Measurements from ENCODE around the gene CDC42EP1.
"Not testable (repeated sequence)": the region's sequence is repeated elsewhere in the genome, so short reads cannot be mapped to it uniquely, and the experiment has no call there.

Gene CDC42EP1

DNA sequence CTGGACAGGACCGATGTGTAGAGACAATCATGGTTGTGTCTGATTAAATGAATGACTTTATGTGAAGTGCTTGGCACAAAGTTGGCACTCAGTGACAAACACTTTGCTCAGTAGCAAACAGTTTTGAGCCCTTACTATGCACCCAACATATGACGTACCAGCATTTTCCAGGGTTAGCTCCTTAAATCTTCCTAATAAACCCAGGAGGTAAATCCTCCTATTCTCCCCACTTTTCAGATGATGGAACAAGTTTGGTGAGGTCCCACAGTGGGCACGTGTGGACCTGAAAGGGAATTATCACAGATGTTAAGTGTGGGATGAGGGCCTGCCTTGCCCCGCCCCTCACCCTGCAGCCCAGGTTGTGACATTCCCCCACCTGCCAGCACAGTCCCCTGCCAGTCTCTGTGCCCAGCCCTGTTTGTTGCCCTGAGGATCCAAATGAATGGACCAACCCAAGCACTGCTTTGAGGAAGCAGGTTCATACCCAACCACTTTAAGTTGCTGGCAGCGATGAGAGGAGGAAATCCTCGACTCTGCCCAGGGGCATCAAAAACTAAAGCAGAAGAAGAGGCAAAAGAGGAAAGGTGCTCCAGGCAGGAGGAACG is 34.4 kb upstream of the CDC42EP1 start:
- no peak for DNase-seq
- no peak for TF ChIP-seq POLR2A (IDR thresholded peaks at IDR 0.05; ENCODE audit: low read length)
- TF ChIP-seq GATA1 (IDR thresholded peaks at IDR 0.05; ENCODE audit: low read depth, low read length) = no peak

GRCh38 chr22:37526376-37526775 is 33.9 kb upstream of the CDC42EP1 start:
- DNase-seq = no peak
- TF ChIP-seq GATA1 (IDR thresholded peaks at IDR 0.05; ENCODE audit: low read depth, low read length) = no peak
- no peak for TF ChIP-seq POLR2A (IDR thresholded peaks at IDR 0.05; ENCODE audit: low read length)

DNA sequence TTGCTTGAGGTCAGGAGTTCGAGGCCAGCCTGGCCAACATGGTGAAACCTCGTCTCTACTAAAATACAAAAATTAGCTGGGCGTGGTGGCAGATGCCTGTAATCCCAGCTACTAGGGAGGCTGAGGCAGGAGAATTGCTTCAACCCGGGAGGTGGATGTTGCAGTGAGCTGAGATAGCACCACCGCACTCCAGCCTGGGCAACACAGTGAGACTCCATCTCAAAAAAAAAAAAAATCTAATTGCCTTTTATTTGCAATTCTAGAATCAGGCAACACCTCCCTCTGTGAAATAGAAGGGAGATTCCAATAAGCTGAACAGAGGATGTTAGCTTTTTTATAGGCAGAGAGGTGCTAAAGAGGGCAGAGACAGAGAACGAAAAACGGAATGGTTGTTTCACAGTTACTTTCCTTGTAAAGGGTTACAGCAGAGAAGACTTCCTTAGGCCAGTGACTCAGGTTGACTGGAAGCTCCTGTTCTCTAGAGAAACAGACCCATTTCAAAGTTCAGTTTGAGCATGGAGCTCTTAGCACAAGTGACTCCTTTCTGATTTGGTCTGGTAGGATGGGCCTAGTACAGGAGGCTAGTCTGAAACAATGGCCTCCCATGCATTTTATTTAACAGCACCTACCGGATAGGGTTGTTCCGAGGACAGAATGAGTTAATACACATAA is 33.1 kb upstream of the CDC42EP1 start:
- DNase-seq = not testable (repeated sequence)

DNA sequence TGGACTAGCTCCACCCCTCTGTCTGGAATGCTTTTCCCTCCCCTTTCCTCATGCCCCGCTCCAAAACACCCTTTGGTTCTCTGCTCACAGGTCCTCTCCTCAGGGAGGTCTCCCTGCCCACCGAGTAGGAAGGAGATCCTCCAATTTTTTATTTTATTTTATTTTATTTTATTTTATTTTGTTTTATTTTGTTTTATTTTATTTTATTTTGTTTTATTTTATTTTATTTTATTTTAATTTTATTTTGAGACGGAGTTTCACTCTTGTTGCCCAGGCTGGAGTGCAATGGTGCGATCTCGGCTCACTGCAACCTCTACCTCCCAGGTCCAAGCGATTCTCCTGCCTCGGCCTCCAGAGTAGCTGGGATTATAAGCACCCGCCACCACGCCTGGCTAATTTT is 32.3 kb upstream of the CDC42EP1 start:
- not testable (repeated sequence) for DNase-seq

DNA sequence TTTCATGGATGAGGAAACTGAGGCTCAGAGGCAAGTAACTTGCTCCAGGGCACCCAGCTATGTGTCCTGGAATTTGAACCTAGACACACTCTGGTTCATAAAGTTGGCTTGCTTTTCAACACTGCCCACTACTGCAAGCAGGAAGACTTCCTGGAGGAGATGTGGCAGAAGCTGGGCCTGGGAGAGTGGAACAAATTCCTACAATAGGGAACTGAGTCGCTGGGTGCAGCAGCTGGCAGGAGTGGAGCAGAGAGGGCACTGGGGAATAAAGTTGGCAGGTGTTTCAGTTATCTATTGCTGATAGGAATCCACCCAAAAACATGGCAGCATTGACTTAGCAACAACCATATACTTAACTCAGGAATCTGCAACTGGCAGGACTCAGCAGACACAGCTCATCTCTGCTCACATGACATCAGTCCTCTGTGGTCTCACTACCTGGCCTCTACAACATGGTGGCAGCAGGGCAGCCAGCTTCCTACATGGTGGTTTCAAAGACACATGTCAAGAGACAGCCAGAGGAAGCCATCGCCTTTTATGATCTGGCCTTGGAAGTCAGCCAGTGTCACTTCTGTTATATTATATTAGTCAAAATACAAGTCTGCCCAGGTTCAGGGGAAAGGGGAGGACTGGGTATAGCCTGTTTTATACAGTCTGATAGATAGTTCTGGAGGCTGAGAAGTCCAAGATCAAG is 30.5 kb upstream of the CDC42EP1 start:
- no peak for DNase-seq
- no peak for TF ChIP-seq POLR2A (IDR thresholded peaks at IDR 0.05; ENCODE audit: low read length)
- TF ChIP-seq GATA1 (IDR thresholded peaks at IDR 0.05; ENCODE audit: low read depth, low read length) = no peak

GRCh38 chr22:37533995-37534394 is 26.3 kb upstream of the CDC42EP1 start:
- TF ChIP-seq POLR2A (IDR thresholded peaks at IDR 0.05; ENCODE audit: low read length) = no peak
- no peak for TF ChIP-seq GATA1 (IDR thresholded peaks at IDR 0.05; ENCODE audit: low read depth, low read length)
- no peak for DNase-seq

DNA sequence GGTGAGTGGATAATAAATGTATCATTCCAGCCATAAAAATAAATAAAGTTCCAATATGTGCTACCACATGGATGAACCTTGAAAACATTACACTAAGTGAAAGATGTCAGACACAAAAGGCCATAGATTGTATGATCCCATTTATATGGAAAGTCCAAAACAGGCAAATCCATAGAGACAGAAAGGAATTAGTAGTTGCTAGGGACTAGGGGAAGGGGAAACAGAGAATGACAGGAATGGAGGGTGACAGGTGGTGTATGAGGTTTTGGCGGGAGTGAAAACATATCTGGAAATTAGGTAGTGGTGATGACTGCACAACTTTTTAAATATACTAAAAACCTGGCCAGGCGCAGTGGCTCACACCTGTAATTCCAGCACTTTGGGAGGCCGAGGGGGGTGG is 25.8 kb upstream of the CDC42EP1 start:
- TF ChIP-seq POLR2A (IDR thresholded peaks at IDR 0.05; ENCODE audit: low read length) = no peak
- no peak for TF ChIP-seq GATA1 (IDR thresholded peaks at IDR 0.05; ENCODE audit: low read depth, low read length)
- no peak for DNase-seq

DNA sequence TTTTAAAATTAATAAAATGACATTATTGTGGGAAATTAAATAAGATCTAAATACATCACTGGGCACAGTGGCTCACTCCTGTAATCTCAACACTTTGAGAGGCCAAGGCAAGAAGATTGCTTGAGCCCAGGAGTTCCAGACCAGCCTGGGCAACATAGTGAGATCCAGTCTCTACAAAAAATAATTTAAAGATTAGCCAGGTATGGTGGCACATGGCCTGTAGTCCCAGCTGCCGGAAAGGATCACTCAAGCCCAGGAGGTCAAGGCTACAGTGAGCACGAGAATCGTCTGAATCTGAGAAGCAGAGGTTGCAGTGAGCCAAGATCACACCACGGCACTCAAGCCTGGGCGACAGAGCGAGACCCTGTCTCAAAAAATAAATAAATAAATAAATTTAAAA is 25.1 kb upstream of the CDC42EP1 start:
- TF ChIP-seq POLR2A (IDR thresholded peaks at IDR 0.05; ENCODE audit: low read length) = no peak
- TF ChIP-seq GATA1 (IDR thresholded peaks at IDR 0.05; ENCODE audit: low read depth, low read length) = no peak
- no peak for DNase-seq

DNA sequence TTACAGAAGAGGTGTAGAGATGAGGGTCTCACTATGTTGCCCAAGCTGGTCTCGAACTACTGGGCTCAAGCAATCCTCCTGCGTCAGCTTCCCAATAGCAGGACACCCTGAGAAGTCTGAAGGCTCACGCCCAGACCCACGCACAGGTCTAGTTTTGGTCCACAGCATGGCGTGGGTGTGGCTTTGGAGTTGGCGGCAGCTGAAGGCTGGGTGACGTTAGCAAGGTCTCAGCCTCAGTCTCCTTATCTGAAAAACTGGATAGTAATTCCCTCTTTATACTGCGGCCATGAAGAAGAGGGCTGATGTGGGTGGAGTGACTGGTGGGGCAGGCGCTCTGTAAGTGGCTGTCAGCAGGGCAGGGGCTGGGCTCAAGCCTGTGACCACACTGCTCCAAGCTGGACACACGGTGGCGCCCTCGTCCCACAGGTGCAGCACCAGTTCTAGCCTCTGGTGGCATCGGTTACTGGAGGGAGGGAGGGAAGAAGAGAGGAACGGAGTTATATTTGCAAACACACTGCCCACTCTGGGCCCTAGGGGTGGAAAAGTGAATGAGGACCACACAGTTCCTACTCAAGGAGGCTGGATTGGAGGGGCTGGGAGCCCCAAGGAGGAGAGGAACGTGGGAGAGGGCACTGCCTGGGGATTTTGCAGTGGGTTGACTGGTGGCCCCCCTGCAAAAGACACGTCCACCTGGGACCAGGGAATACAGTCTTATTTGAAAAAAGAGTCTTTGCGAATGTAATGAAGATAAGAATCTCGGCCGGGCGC is 21.5 kb upstream of the CDC42EP1 start:
- DNase-seq = peak; percentile 87 to 92
- TF ChIP-seq POLR2A (IDR thresholded peaks at IDR 0.05; ENCODE audit: low read length) = no peak
- no peak for TF ChIP-seq GATA1 (IDR thresholded peaks at IDR 0.05; ENCODE audit: low read depth, low read length)

DNA sequence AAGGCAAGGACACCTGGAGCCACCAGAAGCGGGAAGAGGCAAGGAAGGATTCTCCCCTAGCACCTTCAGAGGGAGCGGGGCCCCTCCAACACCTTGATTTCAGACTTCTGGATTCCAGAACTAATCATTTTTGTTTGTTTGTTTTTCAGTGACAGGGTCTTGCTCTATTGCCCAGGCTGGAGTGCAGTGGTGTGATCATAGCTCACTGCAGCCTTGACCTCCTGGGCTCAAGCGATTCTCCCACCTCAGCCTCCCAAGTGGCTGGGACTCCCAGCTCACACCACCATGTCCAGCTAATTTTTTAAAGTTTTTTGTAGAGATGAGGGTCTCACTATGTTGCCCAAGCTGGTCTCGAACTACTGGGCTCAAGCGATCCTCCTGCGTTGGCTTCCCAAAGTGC is 20.5 kb upstream of the CDC42EP1 start:
- DNase-seq = not testable (repeated sequence)

- not testable (repeated sequence) for DNase-seq
Measured at GRCh38 chr22:37542416-37542815, 17.9 kb upstream of the CDC42EP1 start.

DNA sequence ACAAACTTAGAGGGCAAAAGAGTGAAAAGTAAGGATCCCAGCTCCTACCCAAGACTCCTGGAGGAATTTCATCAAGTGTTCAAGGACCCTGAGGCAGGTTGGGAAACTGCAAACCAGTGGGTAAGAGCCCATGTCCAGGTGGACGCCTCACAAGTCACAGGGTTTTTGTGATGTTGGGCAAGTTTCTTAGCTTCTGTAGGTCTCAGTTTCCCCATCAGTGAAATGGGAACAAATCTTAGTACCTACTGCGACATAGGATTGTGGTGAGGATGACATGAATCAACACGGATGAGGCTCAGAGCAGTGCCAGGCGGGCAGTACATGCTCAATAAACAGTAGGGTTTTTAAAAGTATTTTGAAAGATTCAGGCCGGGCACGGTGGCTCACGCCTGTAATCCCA is 17.3 kb upstream of the CDC42EP1 start:
- DNase-seq = no peak
- TF ChIP-seq GATA1 (IDR thresholded peaks at IDR 0.05; ENCODE audit: low read depth, low read length) (no peak), POLR2A (IDR thresholded peaks at IDR 0.05; ENCODE audit: low read length) (no peak)

- DNase-seq = peak; percentile 31 to 69
Measured at GRCh38 chr22:37544955-37545702, 15.2 kb upstream of the CDC42EP1 start.

More at GRCh38 chr22:37544955-37545702, 15.2 kb upstream of the CDC42EP1 start:
- TF ChIP-seq GATA1 (IDR thresholded peaks at IDR 0.05; ENCODE audit: low read depth, low read length) (no peak), POLR2A (IDR thresholded peaks at IDR 0.05; ENCODE audit: low read length) (no peak)

All from erythroblast (primary cell).